Pancreas (tissue), 10 donors: Measurements from ENCODE around the gene SLC36A3. TPM values are rescaled to one million over a fixed set of nuclear protein-coding genes. Genes with fewer than 3 reads are reported as not detected.

ENCODE experiments used
- ATAC-seq, 4 donors: fragments of 200-7000 bp; cut with Tn5 transposase; one replicate each; pipeline versions ENCODE4 v1.8.0 to v1.9.1; 2020; ENCODE audit warnings: mild to moderate bottlenecking in 4 of 4, moderate library complexity in 4 of 4
- DNase-seq, 6 donors: peaks; one replicate each; pipeline ENCODE4 v3.0.0-alpha.2; 2020
- FAIRE-seq: peaks from 2 replicates; lab custom pipeline; 2012; peaks lifted over from hg19 to GRCh38; lab: Jason Lieb, UNC
- H3K27ac ChIP-seq, 4 donors: fragments of 200-600 bp; sonication (generic); 1 replicate in 3 of 4; 2 replicates in 1 of 4; pipeline versions ENCODE4 v1.5.0 to v1.8.0; 2020
- H3K27me3 ChIP-seq, 4 donors: fragments of 200-600 bp; one replicate each; pipeline ENCODE4 v1.8.0; 2021
- H3K36me3 ChIP-seq, 3 donors: fragments of 200-600 bp; sonication (generic) in 1 of 3; one replicate each; pipeline versions ENCODE4 v1.5.0 to v1.8.0; 2020 to 2021
- H3K4me1 ChIP-seq, 3 donors: fragments of 200-600 bp; one replicate each; pipeline ENCODE4 v1.8.0; 2021
- H3K4me3 ChIP-seq, 4 donors: fragments of 200-600 bp; sonication (generic) in 2 of 4; one replicate each; pipeline versions ENCODE4 v1.5.0 to v1.8.0; 2020 to 2021
- H3K9me3 ChIP-seq, 4 donors: fragments of 200-600 bp; one replicate each; pipeline ENCODE4 v1.8.0; 2021
- CTCF ChIP-seq, 4 donors: fragments of 200-600 bp; sonication (generic) in 3 of 4; IDR thresholded peaks; one replicate each; pipeline versions ENCODE4 v1.5.0 to v1.8.0; 2021; ENCODE audit warnings: antibody characterized with exemption in 4 of 4
- WGBS, 2 donors: extraction: QIAGEN DNeasy Blood & Tissue Kit; methylation state at CpG; one replicate each; pipeline ENCODE4 v1.1.7; 2013; 5-methylcytosine and 5-hydroxymethylcytosine counted together
- intact Hi-C, 3 donors: fragments of 100-400 bp; cut with DNase I; formaldehyde crosslinking; loops; one replicate each; pipeline versions ENCODE4 v1.11.1 to v1.14.2; 2022
- polyA plus RNA-seq, 2 donors: library from polyadenylated mRNA; stranded (reverse); fragments of 200-250 nt; gene quantifications; one replicate each; pipeline ENCODE4 v1.2.3, GENCODE V29; 2013
- total RNA-seq, 6 donors: library from RNA; stranded (reverse); fragmentation: NEBNext Ultra II Directional in 4 of 6; extraction: Animal tissue kit (Norgen Biotek cat#: 25700) in 4 of 6; gene quantifications; one replicate each; pipeline versions ENCODE4 v1.2.1 to v1.2.4, GENCODE V29; 2021 to 2023
- donor health status: healthy with polysubstance abuse.
- donor health status: DM: no; HTN: no; CAD: no; lungs with moderate emphysema.
- donor health status: DM: no; HTN: no; CAD: no.
- donor health status: control.
- donor health status: control.
- donor health status: Bipolar disorder and iron deficiency.
- donor health status: DM: yes; HTN: yes; CAD: no.
- donor health status: DM: no; HTN: no; CAD: no.
- donor health status: DM: no; HTN: no; CAD: no.
- donor health status: DM: yes; HTN: yes; CAD: no.

The SLC36A3 gene
- total RNA-seq (not detected), polyA plus RNA-seq (not detected)

GRCh38 chr5:151303666-151304065, at the start of gene SLC36A3:
TSS of gene SLC36A3 (minus strand) at chr5:151303766. CDS start at chr5:151303354, 412 bp downstream.
- WGBS, 2 donors = 76 to 79% methylated on average over 2 of the region's 2 CpGs
- no peaks in the 10 kb centered on the region for H3K36me3 ChIP-seq
- intact Hi-C loops = no loop called here

GRCh38 chr5:151351671-151352070, 48.1 kb upstream of the SLC36A3 start:
- H3K4me1 ChIP-seq = no peaks in the 10 kb centered on the region
- no peaks in the 10 kb centered on the region for H3K27me3 ChIP-seq
- no peak for TF ChIP-seq CTCF (IDR thresholded peaks at IDR 0.05)
- H3K27ac ChIP-seq = no peak overlapping the region
- no peaks in the 10 kb centered on the region for H3K36me3 ChIP-seq
- no peak for FAIRE-seq
- intact Hi-C loops = no loop called here
- 86 to 94% methylated on average over 1 of the region's 1 CpG for whole genome bisulfite sequencing, 2 donors
- H3K4me3 ChIP-seq = no peak overlapping the region
- no peak for DNase-seq
- no peak for ATAC-seq
- H3K9me3 ChIP-seq = no peaks in the 10 kb centered on the region

More at GRCh38 chr5:151303666-151304065, at the start of gene SLC36A3:
- H3K9me3 ChIP-seq = no peaks in the 10 kb centered on the region
- TF ChIP-seq CTCF (IDR thresholded peaks at IDR 0.05) = no peak
- peaks cover 0 to 4% (median 0%) of the 10 kb centered on the region in 4 donors for H3K27me3 ChIP-seq
- FAIRE-seq = no peak
- no peaks in the 10 kb centered on the region for H3K4me1 ChIP-seq
- no peak within 1 kb of the TSS for H3K27ac ChIP-seq
- H3K4me3 ChIP-seq = no peak within 1 kb of the TSS
- DNase-seq = no peak
- no peak for ATAC-seq

GRCh38 chr5:151348789-151349188, 45.2 kb upstream of the SLC36A3 start:
- Histone ChIP-seq H3K4me3 (no peak overlapping the region), H3K4me1 (no peaks in the 10 kb centered on the region), H3K9me3 (no peaks in the 10 kb centered on the region), H3K36me3 (no peaks in the 10 kb centered on the region), H3K27me3 (peaks cover 0 to 3% (median 0%) of the 10 kb centered on the region in 4 donors), H3K27ac (no peak overlapping the region)
- 40 to 43% methylated on average over 6 of the region's 6 CpGs for WGBS, 2 donors
- intact Hi-C loops = no loop called here
- TF ChIP-seq CTCF (IDR thresholded peaks at IDR 0.05) = no peak
- ATAC-seq (no peak), DNase-seq (no peak), FAIRE-seq (no peak)

GRCh38 chr5:151347369-151347768, 43.8 kb upstream of the SLC36A3 start, which contains the start of gene SLC36A2:
TSS of gene SLC36A2 (minus strand) at chr5:151347559. CDS start at chr5:151347460, 99 bp downstream.
- WGBS, 2 donors = 49 to 60% methylated on average over 8 of the region's 8 CpGs
- H3K4me1 ChIP-seq = no peaks in the 10 kb centered on the region
- FAIRE-seq = no peak
- H3K4me3 ChIP-seq = no peak within 1 kb of the TSS
- intact Hi-C loops = no loop called here
- DNase-seq = no peak
- ATAC-seq = no peak
- peaks cover 0 to 5% (median 0%) of the 10 kb centered on the region in 4 donors for H3K27me3 ChIP-seq
- no peak within 1 kb of the TSS for H3K27ac ChIP-seq
- H3K9me3 ChIP-seq = no peaks in the 10 kb centered on the region
- no peak for TF ChIP-seq CTCF (IDR thresholded peaks at IDR 0.05)
- H3K36me3 ChIP-seq = no peaks in the 10 kb centered on the region

GRCh38 chr5:151345808-151346478, 42.4 kb upstream of the SLC36A3 start:
- DNase-seq (no peak), FAIRE-seq (no peak), ATAC-seq (no peak)
- H3K27ac ChIP-seq = no peak overlapping the region
- intact Hi-C loops = no loop called here
- H3K4me1 ChIP-seq = no peaks in the 10 kb centered on the region
- H3K36me3 ChIP-seq = no peaks in the 10 kb centered on the region
- WGBS, 2 donors = 29 to 33% methylated on average over 8 of the region's 8 CpGs
- no peaks in the 10 kb centered on the region for H3K9me3 ChIP-seq
- peaks cover 0 to 5% (median 0%) of the 10 kb centered on the region in 4 donors for H3K27me3 ChIP-seq
- no peak for TF ChIP-seq CTCF (IDR thresholded peaks at IDR 0.05)
- H3K4me3 ChIP-seq = no peak overlapping the region
